ENCODE results near the gene CFAP44. TPM values are rescaled to one million over a fixed set of nuclear protein-coding genes. Genes with fewer than 3 reads are reported as not detected.

CFAP44 gene
- total RNA-seq, 6 experiments from 2014 or later: 0.86 to 4.7 (median 2.6) TPM

Small RNA genes within 50 kb of the gene (microRNA-seq; reads per million reads assigned to microRNA genes)
- 0 reads per million in 2 donors for gene MIR8076

Small RNA genes within 50 kb of the gene (small RNA-seq; reads per million reads assigned to genes)
- 0 reads per million in 2 experiments for gene MIR8076

Other genes with a start within 250 kb of the CFAP44 start
- under 1 TPM; 0.22 to 0.86 (median 0.49) TPM for gene BOC, start 229.9 kb downstream of the CFAP44 start, total RNA-seq
- gene SPICE1, start 73.7 kb upstream of the CFAP44 start, total RNA-seq: 10 to 100 TPM in 2 of 6 experiments, 1 to 10 TPM in 4; 4.6 to 16.0 (median 8.2) TPM
- gene SIDT1, start 91.1 kb upstream of the CFAP44 start, total RNA-seq: under 1 TPM; 0.25 to 0.53 (median 0.35) TPM

All from right lobe of liver (tissue), 5 donors.